ENCODE results near the gene ARID2. TPM values are rescaled to one million over a fixed set of nuclear protein-coding genes. Genes with fewer than 3 reads are reported as not detected.

ARID2 gene
- total and polyA plus RNA-seq, 10 of the 15 experiments (the other 5 are each of a cell fraction or from before 2014, with no cell fraction given), result 9.2 to 29.8 (median 20.3) TPM

GRCh38 chr12:45708901-45709300 is 20.6 kb upstream of the ARID2 start:
- no peaks in the 10 kb centered on the region for H4K20me1 ChIP-seq (ENCODE audit: control insufficient read depth, insufficient read depth)
- intact Hi-C loops (cut with micrococcal nuclease; ENCODE audit: unreplicated experiment) (no loop called here), in situ Hi-C loops (cut with MboI) (no loop called here)
- H3K79me2 ChIP-seq (ENCODE audit: control insufficient read depth, insufficient read depth, low read length), result no peaks in the 10 kb centered on the region
- H3K4me3 ChIP-seq, result no peak overlapping the region
- no peak overlapping the region for H2AFZ ChIP-seq (ENCODE audit: control insufficient read depth, low read depth, low read length)
- ATAC-seq (no peak), DNase-seq (ENCODE audit: low read depth, low spot score) (no peak), FAIRE-seq (no peak)
- no peaks in the 10 kb centered on the region for H3K27me3 ChIP-seq (replicated peaks in 1 of 2; ENCODE audit: control insufficient read depth in 2 of 2, insufficient read depth in 2 of 2, low read length in 1 of 2)
- 74% methylated on average over 2 of the region's 2 CpGs for WGBS (ENCODE audit: insufficient coverage, insufficient replicate concordance, low lambda C conversion rate, missing lambda C conversion rate)
- no peak overlapping the region for H3K4me2 ChIP-seq (ENCODE audit: control insufficient read depth, insufficient read depth)
- TF ChIP-seq TARDBP (IDR thresholded peaks at IDR 0.05; ENCODE audit: borderline replicate concordance) (no peak), SMAD1 (IDR thresholded peaks at IDR 0.05; ENCODE audit: low read depth, partially characterized antibody) (no peak), ZNF24 (IDR thresholded peaks at IDR 0.05) (no peak), STAT1 (conservative IDR thresholded peaks at IDR 0.05) (no peak), ATF3 (IDR thresholded peaks at IDR 0.05; ENCODE audit: borderline replicate concordance, extremely low read depth, low read depth, low read length) (no peak)
- H3K9ac ChIP-seq (ENCODE audit: control insufficient read depth, insufficient read depth, low read length), result no peak overlapping the region
- no peaks in the 10 kb centered on the region for H3K4me1 ChIP-seq (ENCODE audit: control insufficient read depth, insufficient read depth, low read length)
- ChIA-PET POLR2A (interaction anchor here (1.2 kb wide), 1 partner anchor 16 kb away, joined by 5 read pairs; no protein-coding TSS in a partner anchor), CTCF (interaction anchor here (0.8 to 2.0 kb wide), 2 partner anchors 11 to 165 kb away, joined by 3 to 6 read pairs; no protein-coding TSS in a partner anchor), SMC1A (ENCODE audit: uncharacterized antibody, unreplicated experiment) (interaction anchor here (0.6 kb wide), 1 partner anchor 30 kb away, joined by 4 read pairs; no protein-coding TSS in a partner anchor), RAD21 (ENCODE audit: unreplicated experiment) (no interaction called here)
- H3K36me3 ChIP-seq (ENCODE audit: control insufficient read depth in 2 of 2, insufficient read depth in 2 of 2, low read length in 1 of 2), result no peaks in the 10 kb centered on the region
- BruUV-seq (replicated peaks), result no TSS peak
- H3K27ac ChIP-seq (ENCODE audit: control insufficient read depth, insufficient read depth), result no peak overlapping the region
- no peaks in the 10 kb centered on the region for H3K9me3 ChIP-seq (replicated peaks; ENCODE audit: control insufficient read depth, insufficient read depth, low read length)

- H3K27ac ChIP-seq (ENCODE audit: control insufficient read depth, insufficient read depth), result no peak overlapping the region
- no peak overlapping the region for H3K4me3 ChIP-seq
- intact Hi-C loops (cut with micrococcal nuclease; ENCODE audit: unreplicated experiment) (no loop called here), in situ Hi-C loops (cut with MboI) (no loop called here)
- CTCF ChIA-PET, result no interaction called here
- RAD21 ChIA-PET (ENCODE audit: unreplicated experiment), result interaction anchor here (0.6 kb wide), 1 partner anchor 242 kb away, joined by 3 read pairs; no protein-coding TSS in a partner anchor
- no peaks in the 10 kb centered on the region for H3K27me3 ChIP-seq (replicated peaks in 1 of 2; ENCODE audit: control insufficient read depth in 2 of 2, insufficient read depth in 2 of 2, low read length in 1 of 2)
- no peak overlapping the region for H3K9ac ChIP-seq (ENCODE audit: control insufficient read depth, insufficient read depth, low read length)
- no peaks in the 10 kb centered on the region for H4K20me1 ChIP-seq (ENCODE audit: control insufficient read depth, insufficient read depth)
- H3K9me3 ChIP-seq (replicated peaks; ENCODE audit: control insufficient read depth, insufficient read depth, low read length), result no peaks in the 10 kb centered on the region
- no peak overlapping the region for H2AFZ ChIP-seq (ENCODE audit: control insufficient read depth, low read depth, low read length)
- no peak for TF ChIP-seq BHLHE40 (IDR thresholded peaks at IDR 0.05; ENCODE audit: borderline replicate concordance in 1 of 2, low read depth in 2 of 2, low read length in 1 of 2)
- peak; percentile 20; the same call in 1 of the 2 replicates for TF ChIP-seq SPI1 (IDR thresholded peaks at IDR 0.05; ENCODE audit: borderline replicate concordance, insufficient read depth, low read depth, low read length)
- FAIRE-seq, result no peak
- no peak overlapping the region for H3K4me2 ChIP-seq (ENCODE audit: control insufficient read depth, insufficient read depth)
- 14% methylated on average over 4 of the region's 4 CpGs for WGBS (ENCODE audit: insufficient coverage, insufficient replicate concordance, low lambda C conversion rate, missing lambda C conversion rate)
- POLR2A ChIA-PET, result no interaction called here
- H3K4me1 ChIP-seq (ENCODE audit: control insufficient read depth, insufficient read depth, low read length), result no peaks in the 10 kb centered on the region
- DNase-seq (ENCODE audit: low read depth, low spot score), result no peak
- SMC1A ChIA-PET (ENCODE audit: uncharacterized antibody, unreplicated experiment), result no interaction called here
- H3K36me3 ChIP-seq (ENCODE audit: control insufficient read depth in 2 of 2, insufficient read depth in 2 of 2, low read length in 1 of 2), result no peaks in the 10 kb centered on the region
- BruUV-seq (replicated peaks), result no TSS peak
- ATAC-seq, result no peak
- no peaks in the 10 kb centered on the region for H3K79me2 ChIP-seq (ENCODE audit: control insufficient read depth, insufficient read depth, low read length)
Measured at GRCh38 chr12:45712319-45712718, 17.2 kb upstream of the ARID2 start.
